H1 (cell line): Measurements from ENCODE around the gene SEL1L3. TPM values are rescaled to one million over a fixed set of nuclear protein-coding genes. Genes with fewer than 3 reads are reported as not detected.

Experiments used
- ATF2 ChIP-seq: IDR thresholded peaks from 2 replicates; pipeline ENCODE4 v1.6.1; 2012; ENCODE audit warnings: low read length, inconsistent platforms
- EP300 ChIP-seq, 2 experiments: IDR thresholded peaks; 1 replicate in 1 of 2; 2 replicates in 1 of 2; pipeline ENCODE4 v1.6.1; 2011 to 2012; ENCODE audit warnings: low read depth in 2 of 2, low read length in 2 of 2, mild to moderate bottlenecking in 2 of 2, borderline replicate concordance in 1 of 2, inconsistent platforms in 1 of 2, moderate library complexity in 1 of 2
- RBBP5 ChIP-seq: IDR thresholded peaks from 2 replicates; pipeline ENCODE4 v1.7.1; 2012; ENCODE audit warnings: low read depth, mild to moderate bottlenecking, inconsistent platforms, low read length, moderate library complexity, borderline replicate concordance
- YY1 ChIP-seq: IDR thresholded peaks from 2 replicates; pipeline ENCODE4 v1.6.1; 2011; ENCODE audit warnings: low read depth, mild to moderate bottlenecking, low read length
- polyA plus RNA-seq, 7 experiments: library from polyadenylated mRNA; depleted of rRNA in 3 of 7; stranded (reverse) in 5 of 7; unstranded in 2 of 7; fragments of >200 nt in 5 of 7; fragments of 200-250 nt in 2 of 7; gene quantifications; 1 replicate in 5 of 7; 2 replicates in 1 of 7; 4 replicates in 1 of 7; pipeline versions ENCODE4 v1.2.1 to v1.2.3, GENCODE V29; 2011 to 2013; ENCODE audit warnings: missing spikeins in 2 of 7, mixed read lengths in 2 of 7
- total RNA-seq: library from RNA; stranded (reverse); fragmentation: NEBNext Ultra II Directional; extraction: Animal tissue kit (Norgen Biotek cat#: 25700); gene quantifications from 2 replicates; pipeline ENCODE4 v1.2.1, GENCODE V29; 2021

SEL1L3 gene
- total and polyA plus RNA-seq, 2 of the 8 experiments (the other 6 are each of a cell fraction or from before 2014, with no cell fraction given), result 18.2 to 54.0 TPM

DNA sequence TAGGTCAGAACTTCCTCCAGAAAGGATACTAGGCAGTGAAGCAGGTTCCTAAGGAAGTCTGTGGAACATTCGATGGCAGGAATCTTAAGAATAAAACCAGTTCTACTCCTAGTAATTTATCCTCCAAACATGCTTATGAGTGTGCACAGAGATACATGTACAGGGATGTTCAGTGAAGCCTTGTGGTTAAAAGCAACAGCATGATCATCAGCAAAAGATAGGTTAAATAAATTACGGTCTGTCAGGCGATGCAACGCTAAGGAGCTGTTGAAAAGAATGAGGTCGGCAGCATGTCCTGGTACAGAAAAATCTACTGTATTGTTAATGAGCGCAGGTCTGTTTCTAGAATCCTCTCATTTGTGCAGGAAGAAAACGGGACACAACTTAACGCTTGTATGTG, 23.6 kb downstream of the SEL1L3 start (continued):
- TF ChIP-seq EP300 (IDR thresholded peaks at IDR 0.05; ENCODE audit: borderline replicate concordance in 1 of 2, low read depth in 2 of 2, low read length in 2 of 2) (no peak), YY1 (no peak), RBBP5 (no peak), ATF2 (no peak)
